HG03039 (cell line): ENCODE data around the gene DERL2.

Experiments
- ATAC-seq: cut with Tn5 transposase; IDR thresholded peaks from one replicate; pipeline ENCODE4 v1.9.1; 2021; ENCODE audit warnings: mild to moderate bottlenecking, moderate library complexity; ENCODE audit not compliant: unreplicated experiment

Gene DERL2

DNA sequence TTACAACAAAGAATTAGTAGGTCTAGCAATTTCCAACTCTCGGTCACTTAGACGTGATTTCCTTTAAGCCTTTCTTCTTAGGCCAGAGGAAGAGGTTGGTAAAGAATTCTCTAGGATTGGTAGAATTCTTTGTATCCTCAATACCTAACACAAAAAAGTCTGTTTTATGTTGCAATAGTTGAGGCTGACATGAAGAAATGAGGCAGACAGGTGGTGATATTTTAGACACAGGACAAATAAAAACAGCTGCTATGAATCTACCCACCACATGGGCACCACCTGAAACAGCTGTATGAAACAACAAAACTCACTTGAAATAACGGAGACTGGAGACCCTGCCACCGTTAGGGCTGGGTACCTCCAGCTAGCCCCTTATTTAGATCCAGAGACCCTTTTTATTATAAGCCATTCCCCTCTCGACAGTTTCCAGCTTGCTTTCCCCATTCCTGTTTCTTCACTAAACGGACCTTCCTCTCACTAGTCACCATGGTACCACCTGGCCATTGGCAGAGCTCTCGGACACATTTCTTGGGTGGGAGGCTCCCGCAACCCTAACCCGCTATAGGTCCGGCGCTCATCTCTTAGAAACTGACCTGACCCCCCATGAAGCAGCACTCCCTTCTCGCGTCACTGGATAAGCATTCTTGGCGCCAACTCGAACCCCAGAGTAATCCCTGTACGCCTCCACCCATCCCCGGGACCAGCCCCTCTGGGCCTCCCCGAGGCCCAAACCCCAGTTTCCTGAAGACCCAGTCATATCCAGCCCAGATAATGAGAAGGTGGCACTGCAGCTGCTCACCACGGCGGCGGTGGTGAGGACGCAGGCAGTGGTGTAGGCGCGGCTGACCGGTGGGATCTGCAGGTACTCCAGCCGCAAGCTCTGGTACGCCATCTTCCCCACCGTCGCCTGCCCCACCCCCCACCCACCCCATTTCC, at the start of gene DERL2:
Gene DERL2, minus strand, starts transcription at position 909 of the 936 bp plus-strand sequence. Its CDS starts 17 bp downstream, at position 892.
- peak; percentile 11 for ATAC-seq

DNA sequence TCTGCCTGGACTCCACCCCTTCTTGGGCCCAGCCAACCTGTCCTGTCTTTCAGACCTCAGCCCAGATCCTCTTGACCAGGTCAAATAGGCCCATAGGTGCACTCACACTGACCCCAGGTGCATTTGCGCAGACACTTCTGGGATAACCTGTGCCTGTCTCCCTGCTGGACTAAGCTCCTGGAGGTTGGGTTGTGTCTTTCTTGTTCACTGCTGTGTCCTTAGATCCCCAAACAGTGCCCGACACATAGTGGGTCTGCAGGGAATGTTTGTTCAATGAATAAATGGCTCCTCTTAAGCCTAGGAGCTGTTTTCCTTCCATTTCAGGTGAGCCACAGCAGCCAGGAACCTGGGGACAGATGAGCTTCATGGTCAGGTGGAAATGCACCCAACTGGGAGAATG, 49.5 kb upstream of the DERL2 start:
- no peak for ATAC-seq

DNA sequence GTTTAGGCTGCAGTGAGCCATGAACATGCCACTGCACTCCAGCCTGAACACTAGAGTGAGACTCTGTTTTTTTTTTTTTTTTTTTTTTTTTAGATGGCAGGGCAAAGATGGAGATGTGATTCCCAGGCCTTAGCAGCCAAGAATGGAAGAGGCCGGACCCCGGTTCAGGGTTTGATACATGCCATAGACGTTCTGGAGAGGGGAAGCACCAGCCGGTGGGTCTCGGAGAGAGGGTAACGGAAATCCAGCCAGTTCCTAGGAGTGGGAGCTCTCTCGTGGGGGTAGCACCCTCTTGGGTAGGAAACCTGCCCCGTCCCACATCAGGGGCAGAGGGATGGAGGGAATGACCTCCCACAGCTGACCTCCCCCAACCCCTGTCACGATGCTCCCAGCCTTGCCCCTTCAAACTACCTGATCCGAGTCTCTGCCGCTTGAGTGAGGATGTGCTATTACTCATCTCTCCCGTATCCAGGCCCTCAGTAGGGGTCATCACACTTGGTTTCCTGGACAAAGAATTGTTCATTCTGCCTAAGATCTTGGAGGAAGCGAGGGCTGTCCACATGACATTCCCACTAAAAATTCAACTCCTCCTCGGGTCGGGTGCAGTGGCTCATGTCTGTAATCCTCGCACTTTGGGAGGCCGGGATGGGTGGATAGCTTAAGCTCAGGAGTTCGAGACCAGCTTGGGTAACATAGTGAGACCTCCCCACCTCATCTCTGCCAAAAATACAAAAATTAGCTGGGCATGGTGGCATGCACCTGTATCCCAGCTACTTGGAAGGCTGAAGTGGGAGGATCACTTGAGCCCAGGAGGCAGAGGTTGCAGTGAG, 47.7 kb upstream of the DERL2 start:
- no peak for ATAC-seq

DNA sequence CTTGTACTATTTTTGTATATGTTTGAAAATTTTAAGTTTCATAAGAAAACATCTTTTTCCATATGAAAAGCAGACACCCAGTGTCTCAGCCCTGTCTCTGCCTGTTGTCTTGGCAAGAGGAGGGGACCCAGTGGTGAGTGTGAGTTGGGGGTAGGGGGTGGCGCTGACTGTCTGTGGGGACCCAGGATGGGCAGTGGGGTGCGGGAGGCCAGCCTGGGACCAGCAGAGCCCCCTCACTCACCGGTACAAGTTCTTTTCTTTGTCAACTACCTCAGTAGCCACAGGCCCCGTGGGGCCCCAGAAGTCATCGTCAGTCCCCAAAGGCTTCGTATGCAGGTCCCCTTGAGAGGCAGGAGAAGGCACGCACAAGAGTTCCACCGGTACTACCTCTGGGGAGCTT, 46.6 kb upstream of the DERL2 start:
- no peak for ATAC-seq

DNA sequence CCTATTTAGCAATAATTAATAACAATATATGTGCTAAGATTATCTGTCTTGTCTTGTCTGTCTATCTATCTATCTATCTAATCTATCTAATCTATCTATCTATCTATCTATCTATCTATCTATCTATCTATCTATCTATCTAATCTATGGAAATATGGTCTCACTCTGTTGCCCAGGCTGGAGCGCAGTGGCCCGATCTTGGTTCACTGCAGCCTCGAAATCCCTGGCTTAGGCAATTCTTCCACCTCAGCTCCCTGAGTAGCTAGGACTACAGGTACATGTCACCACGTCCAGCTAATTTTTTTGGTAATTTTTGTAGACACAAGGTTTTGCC, 45.1 kb upstream of the DERL2 start:
- no peak for ATAC-seq

DNA sequence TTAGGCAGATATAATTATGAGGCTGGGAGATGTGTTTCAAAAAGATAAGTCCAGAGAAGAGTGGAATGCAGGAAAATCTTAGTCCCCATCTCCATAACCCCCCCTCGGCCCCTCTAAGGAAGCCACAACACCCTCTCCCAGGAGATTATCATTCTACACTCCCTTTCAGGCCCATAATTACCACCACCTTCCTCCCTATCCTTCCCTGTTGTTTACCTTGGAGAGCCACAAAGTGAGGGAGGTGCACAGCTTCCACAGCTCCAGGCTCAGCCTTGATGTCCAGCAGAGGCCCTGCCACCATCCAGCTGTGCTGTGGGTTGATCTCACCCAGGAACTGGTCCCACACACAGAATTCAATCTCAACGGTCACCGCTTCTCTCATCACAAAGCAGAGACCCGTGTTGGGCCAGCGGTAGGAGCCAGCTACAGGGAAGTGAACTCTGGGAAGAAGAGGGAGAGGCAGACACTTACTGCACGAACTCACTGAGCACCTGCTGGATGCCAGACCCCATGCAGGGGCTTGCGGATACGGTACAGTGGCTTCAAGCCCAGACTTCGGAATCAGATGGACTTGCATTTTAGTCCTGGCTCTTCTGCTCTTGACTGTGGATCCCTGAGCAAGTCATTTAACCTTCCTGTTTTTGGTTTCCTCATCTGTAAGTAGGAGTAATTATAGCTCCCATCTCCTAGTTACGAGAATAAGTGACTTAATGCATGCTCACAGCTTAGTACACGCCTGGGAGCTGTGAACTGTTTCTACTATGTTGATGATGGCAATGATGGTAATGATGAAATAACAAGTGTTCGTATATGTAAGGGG, 44.5 kb upstream of the DERL2 start:
- no peak for ATAC-seq

DNA sequence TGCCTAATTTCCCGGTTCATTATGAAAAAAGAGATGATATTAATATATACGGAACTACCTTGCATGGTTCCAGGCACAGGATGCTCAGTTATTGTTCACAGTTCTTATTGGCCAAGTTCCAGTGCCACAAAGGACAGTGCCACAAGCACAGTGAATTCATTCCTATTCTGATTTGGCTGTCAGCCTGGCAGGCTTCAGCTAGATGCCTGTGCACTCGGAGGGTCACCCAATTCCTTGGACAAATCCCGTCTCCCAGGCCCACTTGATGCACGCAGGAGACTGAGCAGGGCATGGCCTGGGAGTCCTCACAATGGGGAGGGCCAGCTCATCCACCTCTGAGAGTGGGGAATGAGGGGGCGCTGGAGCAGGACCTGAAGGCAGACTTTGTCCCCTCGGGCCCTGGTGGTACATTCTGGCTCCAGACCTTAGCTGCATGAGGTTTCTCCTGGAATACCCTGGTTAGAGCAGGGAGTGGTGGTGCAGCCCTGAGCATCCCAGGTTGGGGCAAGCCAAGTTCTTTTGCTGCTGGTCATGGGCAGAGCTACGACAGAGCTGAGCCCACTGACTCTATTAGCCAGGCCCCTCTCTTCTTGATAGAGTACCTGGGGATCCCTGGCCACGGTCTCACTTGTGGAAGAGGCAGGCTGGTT, 41.7 kb upstream of the DERL2 start:
- ATAC-seq = no peak

DNA sequence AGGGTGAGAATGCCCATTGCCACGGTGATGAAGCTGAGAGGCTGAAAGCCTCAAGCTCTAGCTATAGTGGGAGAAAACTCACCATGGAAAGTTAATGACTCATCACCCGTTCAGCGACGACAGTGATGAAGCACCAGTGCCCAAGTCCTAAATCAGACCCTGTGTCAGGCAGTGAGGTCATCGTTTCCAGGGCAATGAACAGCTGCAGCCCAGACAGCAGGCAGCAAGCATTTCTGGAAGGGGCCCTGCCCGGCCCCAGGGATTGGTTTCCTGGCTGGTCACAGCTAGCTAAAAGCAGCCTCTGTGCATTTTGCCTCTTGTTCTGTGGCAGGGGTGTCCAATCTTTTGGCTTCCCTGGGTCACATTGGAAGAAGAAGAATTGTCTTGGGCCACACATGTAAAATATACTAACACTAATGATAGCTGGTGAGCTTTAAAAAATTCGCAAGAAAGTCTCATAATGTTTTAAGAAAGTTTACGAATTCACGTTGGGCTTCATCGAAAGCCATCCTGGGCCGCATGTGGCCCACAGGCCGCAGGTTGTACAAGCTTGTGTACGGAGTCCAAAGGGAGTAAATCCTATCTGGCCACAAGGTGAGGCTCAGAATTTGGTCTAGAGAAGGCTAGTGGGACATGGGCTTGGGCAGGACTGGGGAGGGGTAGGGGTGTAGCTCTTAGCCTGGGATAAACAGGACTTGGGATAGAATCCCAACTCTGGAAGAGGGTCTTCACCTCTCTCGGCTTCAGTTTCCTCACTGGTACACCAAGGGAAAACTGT, 41.0 kb upstream of the DERL2 start:
- ATAC-seq = no peak

DNA sequence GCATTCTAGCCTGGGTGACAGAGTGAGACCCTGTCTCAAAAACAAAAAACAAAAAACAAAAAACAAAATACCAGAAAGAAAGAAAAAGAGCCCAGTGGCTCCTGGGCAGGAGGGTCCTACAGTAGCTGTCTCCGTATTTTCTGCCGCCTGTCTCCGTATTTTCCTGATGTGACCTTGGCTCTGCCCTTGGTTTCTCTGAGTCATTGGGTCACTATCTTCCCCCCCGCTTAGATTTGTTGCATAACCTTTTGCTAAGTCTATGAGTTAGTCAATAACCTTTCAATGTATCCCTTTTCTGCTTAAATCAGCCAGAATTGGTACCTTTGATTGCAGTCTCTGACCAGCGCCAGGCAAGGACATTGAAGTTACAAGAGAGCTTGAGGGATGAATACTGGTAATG, 37.3 kb upstream of the DERL2 start:
- no peak for ATAC-seq

DNA sequence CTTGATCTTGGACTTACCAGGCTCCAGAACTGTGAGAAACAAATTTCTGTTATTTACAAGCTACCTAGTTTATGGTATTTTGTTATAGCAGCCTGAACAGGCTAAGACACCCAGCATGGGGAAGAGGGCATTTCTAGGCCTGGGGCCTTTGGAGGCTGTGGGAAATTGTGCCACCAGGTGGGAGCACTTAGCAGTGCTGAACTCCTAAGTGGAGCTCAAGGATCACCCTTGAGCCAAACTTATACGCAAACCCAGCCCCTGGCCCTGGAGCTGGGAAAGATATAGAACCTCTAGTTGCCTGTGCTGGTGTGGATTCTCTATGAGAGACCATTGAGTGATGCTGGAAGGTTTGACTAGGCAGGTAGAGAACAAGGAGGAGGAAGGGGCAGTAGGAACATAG, 36.5 kb upstream of the DERL2 start:
- no peak for ATAC-seq

DNA sequence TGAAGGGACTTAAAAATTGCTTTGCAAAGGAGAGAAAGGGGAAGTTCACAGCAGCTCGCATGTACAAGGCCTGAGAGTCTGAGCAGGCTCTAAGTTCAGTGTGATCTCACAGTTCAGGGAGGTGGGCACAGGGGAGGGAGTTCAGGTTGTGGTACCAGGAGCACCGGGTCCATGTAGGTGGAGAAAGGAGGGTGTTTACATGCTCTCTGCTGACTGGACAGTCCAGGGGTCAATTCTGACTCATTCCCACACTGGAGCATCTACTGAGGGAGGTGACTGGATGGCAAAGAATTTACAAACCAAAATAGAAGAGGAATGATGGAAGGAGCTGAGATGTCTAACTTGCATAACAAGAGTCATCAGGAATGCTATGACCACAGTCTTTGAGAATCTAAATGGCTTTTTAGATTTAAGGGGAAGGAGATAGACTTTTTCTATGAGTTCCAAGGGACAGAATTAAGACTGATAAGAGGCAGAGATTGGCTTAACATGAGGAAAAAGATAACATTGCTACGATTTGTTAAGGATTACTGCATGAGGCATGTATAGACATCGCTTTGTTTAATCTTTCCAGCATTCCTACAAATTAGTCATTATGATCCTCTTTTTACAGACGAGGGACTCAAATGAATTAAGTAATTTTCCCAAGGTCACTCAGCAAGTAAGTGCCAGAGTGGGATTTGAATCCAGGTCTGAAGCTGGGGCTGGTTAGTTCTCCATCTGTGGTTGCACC, 30.2 kb upstream of the DERL2 start:
- ATAC-seq = no peak

DNA sequence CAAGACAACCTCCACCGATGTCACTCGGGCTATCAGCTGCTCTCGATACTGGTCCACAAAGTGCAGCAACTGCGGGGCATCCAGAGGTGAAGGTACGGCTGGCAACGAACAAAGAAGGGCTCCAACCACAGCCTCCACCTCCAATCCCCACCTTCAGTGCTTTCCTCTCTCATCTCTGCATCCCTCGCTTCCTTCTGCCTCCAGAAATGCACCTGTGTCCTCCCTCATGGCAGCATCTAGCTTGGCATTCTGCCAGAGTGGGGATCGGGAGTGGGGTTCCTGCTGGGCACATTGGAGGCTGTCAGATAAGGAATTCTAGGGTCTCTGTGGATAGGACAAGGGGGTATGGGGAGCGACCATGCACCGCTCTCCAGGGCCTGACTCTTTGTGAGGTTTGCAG, 29.0 kb upstream of the DERL2 start:
- no peak for ATAC-seq

DNA sequence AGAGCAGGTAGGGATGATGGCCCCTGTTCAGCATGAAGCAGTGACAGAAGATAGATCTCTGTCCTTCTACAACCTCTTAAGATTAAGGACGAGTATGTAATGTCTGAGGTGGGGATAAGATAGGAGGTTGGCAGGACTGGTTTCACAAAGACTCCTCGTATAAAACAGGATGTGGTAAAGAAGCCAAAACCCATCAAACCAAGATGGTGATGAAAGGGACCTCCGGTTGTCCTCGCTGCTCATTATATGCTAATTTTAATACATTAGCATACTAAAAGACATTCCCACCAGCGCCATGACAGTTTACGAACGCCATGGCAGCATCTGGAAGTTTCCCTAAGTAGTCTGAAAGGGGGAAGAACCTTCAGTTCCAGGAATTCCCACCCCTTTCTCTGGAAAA, 27.6 kb upstream of the DERL2 start:
- ATAC-seq = no peak

DNA sequence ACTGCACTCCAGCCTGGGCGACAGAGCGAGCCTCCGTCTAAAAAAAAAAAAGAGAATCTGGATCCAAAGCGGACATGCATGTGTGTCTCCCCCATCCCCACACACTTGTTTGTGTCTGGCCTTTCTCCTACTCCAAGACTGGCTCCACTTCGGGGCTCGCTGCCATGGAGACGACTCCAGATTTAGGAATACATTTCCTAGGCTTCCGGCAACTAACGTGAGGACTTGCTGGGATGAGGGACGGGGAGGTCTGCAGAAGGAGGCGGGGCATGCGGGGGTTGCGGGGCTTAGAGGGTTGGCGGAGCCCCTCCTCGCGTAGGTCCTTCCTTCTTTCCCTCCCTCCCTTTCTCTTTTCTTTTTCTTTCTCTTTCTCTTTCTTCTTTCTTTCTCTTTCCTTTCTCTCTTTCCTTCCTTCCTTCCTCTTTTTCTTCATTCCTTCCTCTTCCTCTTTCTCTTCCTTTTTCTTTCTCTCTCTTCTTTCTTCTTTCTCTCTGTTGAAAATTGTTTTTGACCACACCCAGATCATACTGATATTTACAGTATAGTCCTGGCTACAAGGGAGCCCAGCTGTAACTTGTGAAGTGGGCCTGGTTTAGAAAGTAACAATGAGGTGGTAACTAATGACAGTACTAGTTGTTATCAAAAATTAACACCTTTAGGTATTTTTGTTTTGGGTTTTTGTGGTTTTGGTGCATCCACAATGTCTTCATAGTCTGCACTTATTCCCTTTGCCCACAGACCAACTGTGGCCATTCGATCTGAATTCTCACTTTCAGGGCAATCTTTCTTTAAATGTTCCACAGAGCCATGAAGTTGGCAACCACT, 25.6 kb upstream of the DERL2 start:
- no peak for ATAC-seq

DNA sequence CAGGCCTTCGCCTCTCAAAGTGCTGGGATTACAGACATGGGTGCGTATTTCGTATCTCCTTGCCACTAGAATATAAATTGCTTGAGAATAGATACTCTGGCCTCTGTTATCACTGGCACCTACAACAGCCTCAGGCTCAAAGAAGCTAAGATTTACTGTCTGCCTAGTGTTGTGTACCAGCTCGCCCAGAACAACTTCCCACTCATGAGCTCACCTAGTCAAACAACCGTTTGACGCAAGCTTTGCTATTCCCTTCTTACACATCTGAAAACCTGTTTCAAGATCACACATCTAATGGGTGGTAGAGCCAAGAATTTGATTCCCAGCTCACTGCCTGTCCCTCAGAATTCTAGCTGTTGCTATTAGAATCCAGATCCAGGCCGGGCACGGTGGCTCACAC, 24.8 kb upstream of the DERL2 start:
- no peak for ATAC-seq

DNA sequence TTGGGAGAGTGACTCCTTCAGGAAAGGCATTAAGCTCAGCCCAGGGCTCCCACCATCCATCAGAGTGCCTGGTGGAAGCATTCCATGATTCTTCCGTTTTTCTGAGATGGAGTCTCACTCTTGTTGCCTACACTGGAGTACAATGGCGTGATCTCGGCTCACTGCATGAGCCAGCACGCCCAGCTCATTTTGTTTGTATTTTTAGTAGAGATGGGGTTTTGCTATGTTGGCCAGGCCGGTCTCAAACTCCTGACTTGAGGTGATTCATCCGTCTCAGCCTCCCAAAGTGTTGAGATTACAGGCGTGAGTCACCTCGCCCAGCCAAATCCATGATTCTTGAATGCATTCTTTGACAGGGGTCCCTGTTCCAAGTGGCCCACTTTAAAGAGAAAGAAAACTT, 23.5 kb upstream of the DERL2 start:
- no peak for ATAC-seq

DNA sequence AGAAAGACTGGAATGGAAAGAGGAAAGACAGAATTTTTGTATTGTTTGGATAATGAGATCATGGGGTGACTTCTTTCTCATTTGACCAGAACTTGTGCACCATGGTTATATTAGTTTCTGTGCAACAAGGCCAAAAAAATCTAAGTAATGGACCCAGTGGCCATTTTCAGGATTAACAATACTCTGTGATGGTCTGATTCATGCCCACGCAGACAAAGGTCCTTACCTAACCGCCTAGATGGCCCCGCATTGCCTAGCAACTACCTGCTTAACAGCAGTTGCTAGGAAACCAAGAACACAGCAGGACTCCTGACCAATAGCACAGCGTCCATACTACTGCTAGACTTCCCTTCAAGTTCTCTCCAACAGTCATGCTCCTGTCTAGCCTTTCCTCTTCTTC, 22.8 kb upstream of the DERL2 start:
- no peak for ATAC-seq

DNA sequence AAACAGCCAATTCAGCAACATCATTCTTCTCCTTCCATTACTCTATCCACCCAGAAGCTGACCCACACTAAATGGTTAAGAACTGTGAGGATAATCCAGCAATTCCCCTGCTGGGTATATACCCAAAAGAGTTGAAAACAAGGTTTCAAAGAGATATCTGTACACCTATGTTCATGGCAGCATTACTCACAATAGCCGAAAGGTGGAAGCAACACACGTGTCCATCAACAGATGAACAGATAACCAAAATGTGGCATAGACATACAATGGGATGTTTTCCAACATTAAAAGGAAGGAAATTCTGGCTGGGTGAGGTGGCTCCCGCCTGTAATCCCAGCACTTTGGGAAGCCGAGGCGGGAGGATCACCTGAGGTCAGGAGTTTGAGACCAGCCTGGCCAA, 20.3 kb upstream of the DERL2 start:
- no peak for ATAC-seq
